Measurements from ENCODE around the gene INF2. TPM values are rescaled to one million over a fixed set of nuclear protein-coding genes. Genes with fewer than 3 reads are reported as not detected.

Gene INF2
- total RNA-seq, 1 experiment from 2014 or later, result 58.3 TPM

GRCh38 chr14:104730487-104730886 lies 41.1 kb downstream of the INF2 start:
- no peak overlapping the region for H3K4ac ChIP-seq (ENCODE audit: low read depth, low read length)
- H4K20me1 ChIP-seq (ENCODE audit: control insufficient read depth, insufficient read depth, insufficient read length), result peaks cover 2% of the 10 kb centered on the region
- no peak overlapping the region for H2AFZ ChIP-seq (ENCODE audit: low read length)
- H3K23ac ChIP-seq (ENCODE audit: insufficient read length, low read depth, low read length), result no peak overlapping the region
- H3T11ph ChIP-seq (ENCODE audit: low read length), result no peak overlapping the region
- no peak overlapping the region for H3K9ac ChIP-seq (ENCODE audit: extremely low read depth, insufficient read length, low read length)
- H2BK120ac ChIP-seq (ENCODE audit: low read depth, low read length, poor library complexity, severe bottlenecking), result no peak overlapping the region
- TF ChIP-seq, protein P1, sequence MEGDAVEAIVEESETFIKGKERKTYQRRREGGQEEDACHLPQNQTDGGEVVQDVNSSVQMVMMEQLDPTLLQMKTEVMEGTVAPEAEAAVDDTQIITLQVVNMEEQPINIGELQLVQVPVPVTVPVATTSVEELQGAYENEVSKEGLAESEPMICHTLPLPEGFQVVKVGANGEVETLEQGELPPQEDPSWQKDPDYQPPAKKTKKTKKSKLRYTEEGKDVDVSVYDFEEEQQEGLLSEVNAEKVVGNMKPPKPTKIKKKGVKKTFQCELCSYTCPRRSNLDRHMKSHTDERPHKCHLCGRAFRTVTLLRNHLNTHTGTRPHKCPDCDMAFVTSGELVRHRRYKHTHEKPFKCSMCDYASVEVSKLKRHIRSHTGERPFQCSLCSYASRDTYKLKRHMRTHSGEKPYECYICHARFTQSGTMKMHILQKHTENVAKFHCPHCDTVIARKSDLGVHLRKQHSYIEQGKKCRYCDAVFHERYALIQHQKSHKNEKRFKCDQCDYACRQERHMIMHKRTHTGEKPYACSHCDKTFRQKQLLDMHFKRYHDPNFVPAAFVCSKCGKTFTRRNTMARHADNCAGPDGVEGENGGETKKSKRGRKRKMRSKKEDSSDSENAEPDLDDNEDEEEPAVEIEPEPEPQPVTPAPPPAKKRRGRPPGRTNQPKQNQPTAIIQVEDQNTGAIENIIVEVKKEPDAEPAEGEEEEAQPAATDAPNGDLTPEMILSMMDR (conservative IDR thresholded peaks at IDR 0.05), result no peak
- Mint-ChIP-seq H3K4me1 (peaks cover 1 to 2% of the 10 kb centered on the region in 2 experiments; a peak in 3 of 4 replicates), H3K27ac (no peak overlapping the region), H3K27me3 (ENCODE audit: low read depth) (peaks cover 24% of the 10 kb centered on the region), H3K4me3 (peak overlapping the region in 1 of 2 experiments; percentile 14; a peak in 1 of 5 replicates), H3K9me3 (peaks cover 0 to 3% of the 10 kb centered on the region in 2 experiments; a peak in 1 of 5 replicates), H3K36me3 (ENCODE audit: insufficient read depth in 1 of 3, low read depth in 3 of 3) (peaks cover 0 to 3% (median 0%) of the 10 kb centered on the region in 3 experiments; a peak in 2 of 7 replicates)
- H3K79me2 ChIP-seq (ENCODE audit: insufficient read depth, low read length), result no peaks in the 10 kb centered on the region
- no peak overlapping the region for H4K8ac ChIP-seq (replicated peaks; ENCODE audit: insufficient read length, low read depth, low read length)
- H4K5ac ChIP-seq (ENCODE audit: insufficient read length, low read depth, low read length), result no peak overlapping the region
- H3K23me2 ChIP-seq (ENCODE audit: insufficient read length, low read depth, low read length, poor library complexity, severe bottlenecking), result no peaks in the 10 kb centered on the region
- H3K4me2 ChIP-seq (ENCODE audit: insufficient read depth, insufficient read length, low read length), result no peak overlapping the region
- no peak overlapping the region for H3K14ac ChIP-seq (ENCODE audit: insufficient read depth, low read length)
- H3K27me3 ChIP-seq (ENCODE audit: insufficient read depth, low read length), result no peaks in the 10 kb centered on the region; the same call in 1 of the 2 replicates
- no peak overlapping the region for H3K56ac ChIP-seq (ENCODE audit: insufficient read length, low read depth, low read length)
- no peak overlapping the region for H2BK12ac ChIP-seq (ENCODE audit: insufficient read length, low read depth, low read length)
- H3K79me1 ChIP-seq (ENCODE audit: insufficient read depth, low read depth, low read length, poor library complexity, severe bottlenecking), result no peaks in the 10 kb centered on the region
- H3K27ac ChIP-seq (ENCODE audit: insufficient read length, low read depth, low read length), result no peak overlapping the region
- no peak overlapping the region for H2BK5ac ChIP-seq (ENCODE audit: insufficient read length, low read length)
- no peak overlapping the region for H2AK5ac ChIP-seq (ENCODE audit: insufficient read length, low read length)
- WGBS (ENCODE audit: extremely low coverage, insufficient read length, low lambda C conversion rate), result no CpG with 5 or more reads among the region's 5 CpGs
- H3K18ac ChIP-seq (ENCODE audit: insufficient read length, low read depth, low read length), result no peak overlapping the region
- H4K91ac ChIP-seq (ENCODE audit: insufficient read length, low read depth, low read length), result no peak overlapping the region
- no peak overlapping the region for H2BK15ac ChIP-seq (ENCODE audit: low read depth, low read length)
- no peaks in the 10 kb centered on the region for H3K4me1 ChIP-seq (ENCODE audit: insufficient read depth, low read length)
- no peak for DNase-seq
- no peaks in the 10 kb centered on the region for H3K9me3 ChIP-seq (ENCODE audit: control insufficient read depth, low read depth, low read length)
- H2BK20ac ChIP-seq (ENCODE audit: low read depth, low read length, poor library complexity, severe bottlenecking), result no peak overlapping the region

Measured in H9 (cell line).